GM23338 (cell line): ENCODE data around the gene ANO5. TPM values are rescaled to one million over a fixed set of nuclear protein-coding genes. Genes with fewer than 3 reads are reported as not detected.

Source experiments
- ATAC-seq: fragments of 200-7000 bp; cut with Tn5 transposase; 3 replicates; pipeline ENCODE4 v1.9.1; 2020
- DNase-seq: peaks from one replicate; pipeline ENCODE4 v3.0.0-alpha.2; 2015; ENCODE audit warnings: low spot score
- H2AFZ ChIP-seq: fragments of 200-600 bp; sonication (generic); 2 replicates; pipeline ENCODE4 v1.8.0; 2016; ENCODE audit warnings: antibody characterized with exemption, mild to moderate bottlenecking, moderate library complexity
- H3F3A ChIP-seq: fragments of 200-600 bp; sonication (generic); replicated peaks from 2 replicates; pipeline ENCODE4 v1.8.0; 2017; ENCODE audit warnings: antibody characterized with exemption, mixed run types, low read depth
- H3K27ac ChIP-seq: fragments of 200-600 bp; sonication (generic); 2 replicates; pipeline ENCODE4 v1.6.1; 2016; ENCODE audit warnings: low read depth
- H3K27me3 ChIP-seq: fragments of 200-600 bp; sonication (generic); 2 replicates; pipeline ENCODE4 v1.8.0; 2016; ENCODE audit warnings: mild to moderate bottlenecking, mixed run types, moderate library complexity; ENCODE audit not compliant: insufficient read depth
- H3K36me3 ChIP-seq: fragments of 200-600 bp; sonication (generic); 2 replicates; pipeline ENCODE4 v1.8.0; 2016; ENCODE audit warnings: mild to moderate bottlenecking; ENCODE audit not compliant: insufficient read depth
- H3K4me1 ChIP-seq: fragments of 200-600 bp; sonication (generic); 2 replicates; pipeline ENCODE4 v1.8.0; 2016; ENCODE audit warnings: mild to moderate bottlenecking, moderate library complexity; ENCODE audit not compliant: insufficient read depth
- H3K4me2 ChIP-seq: fragments of 200-600 bp; sonication (generic); 2 replicates; pipeline ENCODE4 v1.7.1; 2017; ENCODE audit warnings: mixed run types
- H3K4me3 ChIP-seq: fragments of 200-600 bp; sonication (generic); 2 replicates; pipeline ENCODE4 v1.6.1; 2016; ENCODE audit warnings: mixed run types
- H3K79me2 ChIP-seq: fragments of 200-600 bp; sonication (generic); replicated peaks from 2 replicates; pipeline ENCODE4 v1.8.0; 2017; ENCODE audit warnings: mild to moderate bottlenecking; ENCODE audit not compliant: insufficient read depth
- H3K9me2 ChIP-seq: fragments of 200-600 bp; sonication (generic); 2 replicates; pipeline ENCODE4 v1.8.0; 2017; ENCODE audit not compliant: insufficient read depth
- H4K20me1 ChIP-seq: fragments of 200-600 bp; sonication (generic); replicated peaks from 2 replicates; pipeline ENCODE4 v1.8.0; 2017; ENCODE audit warnings: mild to moderate bottlenecking; ENCODE audit not compliant: insufficient read depth
- H3K27ac Mint-ChIP-seq: 2 replicates; pipeline ENCODE4 v1.8.0; 2020; ENCODE audit warnings: inconsistent platforms, mild to moderate bottlenecking, moderate library complexity, mixed read lengths
- H3K27me3 Mint-ChIP-seq: 3 replicates; pipeline ENCODE4 v1.8.0; 2022; ENCODE audit warnings: low read depth, mild to moderate bottlenecking, moderate library complexity, mixed read lengths, inconsistent platforms; ENCODE audit not compliant: insufficient read depth, poor library complexity
- H3K36me3 Mint-ChIP-seq: 3 replicates; pipeline ENCODE4 v1.8.0; 2021; ENCODE audit warnings: low read depth, mild to moderate bottlenecking, inconsistent platforms, moderate library complexity, mixed read lengths
- H3K4me1 Mint-ChIP-seq: 3 replicates; pipeline ENCODE4 v1.8.0; 2020; ENCODE audit warnings: mild to moderate bottlenecking, inconsistent platforms, mixed read lengths
- H3K4me3 Mint-ChIP-seq: 3 replicates; pipeline ENCODE4 v1.8.0; 2021; ENCODE audit warnings: moderate library complexity, mild to moderate bottlenecking, inconsistent platforms, mixed read lengths
- H3K9me3 Mint-ChIP-seq: 3 replicates; pipeline ENCODE4 v1.8.0; 2020; ENCODE audit warnings: moderate library complexity, mild to moderate bottlenecking, inconsistent platforms, mixed read lengths
- CTCF ChIP-seq, 2 experiments: fragments of 200-600 bp in 1 of 2; sonication (generic) in 1 of 2; conservative IDR thresholded peaks; 2 replicates each; pipeline versions ENCODE4 v1.5.1 to v1.6.1; 2016 to 2017; ENCODE audit warnings: antibody characterized with exemption in 2 of 2, low read depth in 2 of 2, mild to moderate bottlenecking in 2 of 2, moderate library complexity in 1 of 2
- ETS1 ChIP-seq: IDR thresholded peaks from 2 replicates; pipeline ENCODE4 v1.6.1; 2016; ENCODE audit warnings: antibody characterized with exemption
- EZH2 ChIP-seq: fragments of 200-600 bp; sonication (generic); IDR thresholded peaks from one replicate; pipeline ENCODE4 v1.8.0; 2017; ENCODE audit warnings: antibody characterized with exemption, mild to moderate bottlenecking, low read depth; ENCODE audit not compliant: unreplicated experiment
- EZH2phosphoT487 ChIP-seq: fragments of 200-600 bp; sonication (generic); IDR thresholded peaks from one replicate; pipeline ENCODE4 v1.8.1; 2018; ENCODE audit warnings: antibody characterized with exemption; ENCODE audit not compliant: unreplicated experiment
- NANOG ChIP-seq: IDR thresholded peaks from 2 replicates; pipeline ENCODE4 v1.6.1; 2016; ENCODE audit warnings: antibody characterized with exemption, borderline replicate concordance
- POLR2AphosphoS5 ChIP-seq: IDR thresholded peaks from 2 replicates; pipeline ENCODE4 v1.6.1; 2016; ENCODE audit warnings: antibody characterized with exemption, low read depth
- REST ChIP-seq: IDR thresholded peaks from one replicate; pipeline ENCODE4 v1.6.1; 2018; ENCODE audit warnings: antibody characterized with exemption; ENCODE audit not compliant: unreplicated experiment
- STAT1 ChIP-seq: IDR thresholded peaks from one replicate; pipeline ENCODE4 v1.6.1; 2016; ENCODE audit warnings: antibody characterized with exemption; ENCODE audit not compliant: unreplicated experiment
- ZNF114 ChIP-seq: fragments of 250-450 bp; sonication (Bioruptor Pico); IDR thresholded peaks from 2 replicates; pipeline ENCODE4 v1.5.0; 2020; ENCODE audit warnings: mild to moderate bottlenecking, moderate library complexity
- polyA plus RNA-seq: library from polyadenylated mRNA; unstranded; fragments of >200 nt; fragmentation: Nextera tagmentation; extraction: Ambion mirVana; gene quantifications from 2 replicates; pipeline ENCODE4 v1.2.1, GENCODE V29; 2016
- total RNA-seq: library from RNA; depleted of rRNA; stranded (reverse); fragments of >200 nt; shearing (Covaris generic); gene quantifications from 2 replicates; pipeline ENCODE4 v1.2.3, GENCODE V29; 2014

Gene ANO5
- total and polyA plus RNA-seq, 2 experiments from 2014 or later = 1.8 to 8.3 TPM

DNA sequence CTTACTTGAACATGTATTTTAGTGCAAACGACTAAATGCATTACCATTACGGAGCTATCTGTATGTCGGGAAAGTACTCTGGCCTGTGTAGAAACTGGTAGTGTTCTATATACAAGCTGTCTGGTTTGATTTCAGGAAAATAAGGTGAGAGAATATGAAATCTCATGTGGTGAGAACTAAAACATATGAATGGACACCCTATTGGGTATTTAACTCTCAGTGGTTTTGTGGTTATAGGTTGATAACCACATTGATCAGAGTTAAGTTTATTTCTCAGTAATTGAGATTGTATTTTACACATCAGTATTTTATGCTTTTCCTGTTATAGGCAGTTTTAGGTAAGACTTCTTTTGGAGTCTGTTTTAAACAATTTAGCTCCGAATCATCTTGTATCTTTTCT lies 10.4 kb downstream of the ANO5 start:
- H3K4me3 ChIP-seq = no peak overlapping the region
- H3K36me3 ChIP-seq = no peaks in the 10 kb centered on the region
- Mint-ChIP-seq H3K4me3 (no peak overlapping the region), H3K4me1 (no peaks in the 10 kb centered on the region; the same call in 2 of the 3 replicates), H3K27ac (no peak overlapping the region), H3K36me3 (no peaks in the 10 kb centered on the region), H3K9me3 (no peaks in the 10 kb centered on the region), H3K27me3 (no peaks in the 10 kb centered on the region)
- no peak overlapping the region for H2AFZ ChIP-seq
- H3K27ac ChIP-seq = no peak overlapping the region
- no peak overlapping the region for H3K4me2 ChIP-seq
- H3K9me2 ChIP-seq = no peaks in the 10 kb centered on the region
- no peak for DNase-seq
- peaks cover 28% of the 10 kb centered on the region for H3K79me2 ChIP-seq
- H3K4me1 ChIP-seq = no peaks in the 10 kb centered on the region
- H4K20me1 ChIP-seq = peaks cover 5% of the 10 kb centered on the region
- ATAC-seq = no peak
- TF ChIP-seq REST (no peak), EZH2 (no peak), ETS1 (no peak), NANOG (no peak), EZH2phosphoT487 (no peak)
- no peaks in the 10 kb centered on the region for H3K27me3 ChIP-seq
- H3F3A ChIP-seq = no peaks in the 10 kb centered on the region

GRCh38 chr11:22207162-22207561 lies 14.3 kb downstream of the ANO5 start:
- no peak overlapping the region for H3K4me3 ChIP-seq
- no peaks in the 10 kb centered on the region for H3K79me2 ChIP-seq
- no peaks in the 10 kb centered on the region for H3K27me3 ChIP-seq
- no peaks in the 10 kb centered on the region for H3K9me2 ChIP-seq
- H3F3A ChIP-seq = no peaks in the 10 kb centered on the region
- no peak overlapping the region for H2AFZ ChIP-seq
- H3K36me3 ChIP-seq = no peaks in the 10 kb centered on the region
- DNase-seq (no peak), ATAC-seq (no peak)
- H3K4me2 ChIP-seq = no peak overlapping the region
- no peaks in the 10 kb centered on the region for H3K4me1 ChIP-seq
- H3K27ac ChIP-seq = no peak overlapping the region
- no peak overlapping the region for H3K4me3 Mint-ChIP-seq
- H3K9me3 Mint-ChIP-seq = no peaks in the 10 kb centered on the region
- no peaks in the 10 kb centered on the region for H3K36me3 Mint-ChIP-seq
- no peaks in the 10 kb centered on the region for H3K4me1 Mint-ChIP-seq
- H3K27me3 Mint-ChIP-seq = no peaks in the 10 kb centered on the region
- H4K20me1 ChIP-seq = peaks cover 3% of the 10 kb centered on the region; the same call in 1 of the 2 replicates
- H3K27ac Mint-ChIP-seq = no peak overlapping the region
- no peak for TF ChIP-seq REST
- TF ChIP-seq NANOG = no peak
- no peak for TF ChIP-seq EZH2phosphoT487
- TF ChIP-seq ZNF114 (CRISPR knock-in tag) = no peak
- TF ChIP-seq POLR2AphosphoS5 = no peak
- no peak for TF ChIP-seq STAT1
- no peak for TF ChIP-seq CTCF (conservative IDR thresholded peaks at IDR 0.05; ENCODE audit: low read depth in 2 of 2)
